HepG2 (cell line): Measurements from ENCODE around the gene TDRD9. TPM values are rescaled to one million over a fixed set of nuclear protein-coding genes. Genes with fewer than 3 reads are reported as not detected.

ENCODE experiments used
- ATF7-NPFF ChIP-seq: sonication (generic); formaldehyde crosslinking; IDR thresholded peaks from 2 replicates; pipeline ENCODE4 v1.8.1; 2023; ENCODE audit warnings: mild to moderate bottlenecking, low read depth, missing genetic modification reagents, moderate library complexity
- CC2D1A ChIP-seq: sonication (generic); formaldehyde crosslinking; IDR thresholded peaks from 2 replicates; pipeline ENCODE4 v1.8.1; 2023; ENCODE audit warnings: mild to moderate bottlenecking, missing genetic modification reagents
- CREBL2 ChIP-seq: sonication (generic); formaldehyde crosslinking; IDR thresholded peaks from 2 replicates; pipeline ENCODE4 v1.8.1; 2023; ENCODE audit warnings: missing genetic modification reagents, mild to moderate bottlenecking, borderline replicate concordance
- EED ChIP-seq: sonication (generic); formaldehyde crosslinking; IDR thresholded peaks from 2 replicates; pipeline ENCODE4 v1.5.0; 2020; ENCODE audit warnings: mild to moderate bottlenecking, missing genetic modification reagents
- FOXO4 ChIP-seq: sonication (generic); formaldehyde crosslinking; conservative IDR thresholded peaks from 2 replicates; pipeline ENCODE4 v1.8.1; 2023; ENCODE audit warnings: missing genetic modification reagents
- GABPB1 ChIP-seq: IDR thresholded peaks from 2 replicates; pipeline ENCODE4 v1.6.1; 2016; ENCODE audit warnings: mild to moderate bottlenecking, missing genetic modification reagents, moderate library complexity, missing compliant biosample characterization
- HOMEZ ChIP-seq: IDR thresholded peaks from 2 replicates; pipeline ENCODE4 v1.6.1; 2016; ENCODE audit warnings: low read depth
- LCORL ChIP-seq, 2 experiments: fragments of 450-650 bp in 1 of 2; sonication (generic) in 1 of 2; formaldehyde crosslinking in 1 of 2; IDR thresholded peaks; 2 replicates each; pipeline versions ENCODE4 v1.5.0 to v1.6.1; 2017 to 2020; ENCODE audit warnings: antibody characterized with exemption in 1 of 2, missing genetic modification reagents in 1 of 2
- MLX ChIP-seq: IDR thresholded peaks from 2 replicates; pipeline ENCODE4 v1.6.1; 2016
- NR2C2 ChIP-seq: sonication (generic); formaldehyde crosslinking; IDR thresholded peaks from 2 replicates; pipeline ENCODE4 v1.4.0; 2020; ENCODE audit warnings: missing genetic modification reagents, mild to moderate bottlenecking, moderate library complexity, borderline replicate concordance
- POLR2G ChIP-seq: fragments of 200-400 bp; formaldehyde crosslinking; IDR thresholded peaks from 2 replicates; pipeline ENCODE4 v1.6.1; 2018; ENCODE audit warnings: mild to moderate bottlenecking, low read depth, low read length, moderate library complexity
- SALL1 ChIP-seq: sonication (generic); formaldehyde crosslinking; IDR thresholded peaks from 2 replicates; pipeline ENCODE4 v1.8.0; 2022; ENCODE audit warnings: mild to moderate bottlenecking, missing genetic modification reagents
- ZBED4 ChIP-seq: sonication (generic); formaldehyde crosslinking; IDR thresholded peaks from 2 replicates; pipeline ENCODE4 v1.4.0; 2020; ENCODE audit warnings: missing genetic modification reagents, borderline replicate concordance
- ZIK1 ChIP-seq: sonication (generic); formaldehyde crosslinking; IDR thresholded peaks from 2 replicates; pipeline ENCODE4 v1.5.0; 2020; ENCODE audit warnings: mild to moderate bottlenecking, low read depth, missing genetic modification reagents, borderline replicate concordance
- ZNF562 ChIP-seq: sonication (generic); formaldehyde crosslinking; IDR thresholded peaks from 2 replicates; pipeline ENCODE4 v1.8.0; 2022; ENCODE audit warnings: missing genetic modification reagents, borderline replicate concordance
- ZNF768 ChIP-seq: sonication (generic); formaldehyde crosslinking; IDR thresholded peaks from 2 replicates; pipeline ENCODE4 v1.4.0; 2020; ENCODE audit warnings: missing genetic modification reagents
- ZNF776 ChIP-seq: sonication (generic); formaldehyde crosslinking; IDR thresholded peaks from 2 replicates; pipeline ENCODE4 v1.4.0; 2020; ENCODE audit warnings: mild to moderate bottlenecking, missing genetic modification reagents
- ZSCAN9 ChIP-seq: IDR thresholded peaks from 2 replicates; pipeline ENCODE4 v1.6.1; 2016; ENCODE audit warnings: borderline replicate concordance
- polyA plus RNA-seq, 8 experiments: library from polyadenylated mRNA; depleted of rRNA in 3 of 8; stranded (reverse) in 7 of 8; unstranded in 1 of 8; fragments of >200 nt; fragmentation: Illumina TruSeq in 4 of 8; extraction: Trizol in 4 of 8; gene quantifications; 2 replicates each; pipeline versions ENCODE4 v1.2.1 to v1.2.3, GENCODE V29; 2011 to 2016; ENCODE audit warnings: low read depth in 4 of 8, missing spikeins in 1 of 8, mixed read lengths in 1 of 8; ENCODE audit not compliant: insufficient read depth in 1 of 8
- total RNA-seq, 5 experiments: library from RNA; depleted of rRNA; stranded (reverse); fragments of >200 nt; fragmentation: Illumina TruSeq; extraction: Trizol; gene quantifications; 2 replicates each; pipeline ENCODE4 v1.2.3, GENCODE V29; 2016; ENCODE audit warnings: low read depth in 1 of 5

The TDRD9 gene
- total and polyA plus RNA-seq, 2 of the 13 experiments (the other 11 are each of a cell fraction or from before 2014, with no cell fraction given), result not detected

GRCh38 chr14:103894034-103894722, 34.1 kb upstream of the TDRD9 start (continued):
- TF ChIP-seq ZBED4 (CRISPR knock-in tag) (no peak), FOXO4 (CRISPR knock-in tag) (0 out of 2 replicates have a peak, but pooled peaks have one; percentile 27), LCORL (IDR thresholded peaks at IDR 0.05) (no peak), LCORL (CRISPR knock-in tag; IDR thresholded peaks at IDR 0.05) (0 out of 2 replicates have a peak, but pooled peaks have one; percentile 11), MLX (CRISPR knock-in tag) (no peak), ATF7-NPFF (CRISPR knock-in tag) (no peak), ZNF776 (CRISPR knock-in tag) (0 out of 2 replicates have a peak, but pooled peaks have one; percentile 52), CREBL2 (CRISPR knock-in tag) (no peak), HOMEZ (CRISPR knock-in tag) (no peak), ZSCAN9 (CRISPR knock-in tag) (no peak), GABPB1 (CRISPR knock-in tag) (peak; percentile 36; the same call in 1 of the 2 replicates), SALL1 (CRISPR knock-in tag) (0 out of 2 replicates have a peak, but pooled peaks have one; percentile 13), ZIK1 (CRISPR knock-in tag) (no peak), POLR2G (no peak), NR2C2 (peak; percentile 43; the same call in 1 of the 2 replicates), ZNF768 (no peak), EED (CRISPR knock-in tag) (0 out of 2 replicates have a peak, but pooled peaks have one; percentile 27), ZNF562 (CRISPR knock-in tag) (no peak), CC2D1A (no peak)
